Glutamatergic neuron (in vitro differentiated cells): ENCODE results near the gene USP5. TPM values are rescaled to one million over a fixed set of nuclear protein-coding genes. Genes with fewer than 3 reads are reported as not detected.
A peak's percentile ranks its signal among the peaks of the same experiment; 100 is the strongest.

Experiments used
- DNase-seq: peaks from one replicate; pipeline ENCODE4 v3.0.0; 2022
- H3K27ac Mint-ChIP-seq: one replicate; pipeline ENCODE4 v1.8.0; 2020; ENCODE audit warnings: mild to moderate bottlenecking, mixed read lengths, inconsistent platforms; ENCODE audit not compliant: unreplicated experiment
- H3K27me3 Mint-ChIP-seq: one replicate; pipeline ENCODE4 v1.8.0; 2020; ENCODE audit warnings: mild to moderate bottlenecking, moderate library complexity, mixed read lengths, inconsistent platforms; ENCODE audit not compliant: unreplicated experiment
- H3K36me3 Mint-ChIP-seq: one replicate; pipeline ENCODE4 v1.8.0; 2020; ENCODE audit warnings: mild to moderate bottlenecking, mixed read lengths, inconsistent platforms; ENCODE audit not compliant: unreplicated experiment
- H3K4me1 Mint-ChIP-seq: one replicate; pipeline ENCODE4 v1.8.0; 2020; ENCODE audit warnings: mild to moderate bottlenecking, low read depth, mixed read lengths, inconsistent platforms; ENCODE audit not compliant: unreplicated experiment
- H3K4me3 Mint-ChIP-seq: one replicate; pipeline ENCODE4 v1.8.0; 2020; ENCODE audit warnings: mild to moderate bottlenecking, mixed read lengths, inconsistent platforms; ENCODE audit not compliant: unreplicated experiment
- H3K9me3 Mint-ChIP-seq: one replicate; pipeline ENCODE4 v1.8.0; 2020; ENCODE audit warnings: mild to moderate bottlenecking, moderate library complexity, mixed read lengths, inconsistent platforms; ENCODE audit not compliant: unreplicated experiment
- total RNA-seq: library from RNA; stranded (reverse); fragmentation: NEBNext Ultra II Directional; extraction: Animal tissue kit (Norgen Biotek cat#: 25700); gene quantifications from one replicate; pipeline ENCODE4 v1.2.1, GENCODE V29; 2021; ENCODE audit not compliant: unreplicated experiment
- TF ChIP-seq, protein P1 (sequence below): fragments of 200-600 bp; sonication (generic); IDR thresholded peaks from one replicate; pipeline ENCODE4 v1.5.0; 2021; ENCODE audit not compliant: partially characterized antibody, unreplicated experiment

USP5 gene
- total RNA-seq, 1 donor from 2014 or later: 141 TPM

DNA sequence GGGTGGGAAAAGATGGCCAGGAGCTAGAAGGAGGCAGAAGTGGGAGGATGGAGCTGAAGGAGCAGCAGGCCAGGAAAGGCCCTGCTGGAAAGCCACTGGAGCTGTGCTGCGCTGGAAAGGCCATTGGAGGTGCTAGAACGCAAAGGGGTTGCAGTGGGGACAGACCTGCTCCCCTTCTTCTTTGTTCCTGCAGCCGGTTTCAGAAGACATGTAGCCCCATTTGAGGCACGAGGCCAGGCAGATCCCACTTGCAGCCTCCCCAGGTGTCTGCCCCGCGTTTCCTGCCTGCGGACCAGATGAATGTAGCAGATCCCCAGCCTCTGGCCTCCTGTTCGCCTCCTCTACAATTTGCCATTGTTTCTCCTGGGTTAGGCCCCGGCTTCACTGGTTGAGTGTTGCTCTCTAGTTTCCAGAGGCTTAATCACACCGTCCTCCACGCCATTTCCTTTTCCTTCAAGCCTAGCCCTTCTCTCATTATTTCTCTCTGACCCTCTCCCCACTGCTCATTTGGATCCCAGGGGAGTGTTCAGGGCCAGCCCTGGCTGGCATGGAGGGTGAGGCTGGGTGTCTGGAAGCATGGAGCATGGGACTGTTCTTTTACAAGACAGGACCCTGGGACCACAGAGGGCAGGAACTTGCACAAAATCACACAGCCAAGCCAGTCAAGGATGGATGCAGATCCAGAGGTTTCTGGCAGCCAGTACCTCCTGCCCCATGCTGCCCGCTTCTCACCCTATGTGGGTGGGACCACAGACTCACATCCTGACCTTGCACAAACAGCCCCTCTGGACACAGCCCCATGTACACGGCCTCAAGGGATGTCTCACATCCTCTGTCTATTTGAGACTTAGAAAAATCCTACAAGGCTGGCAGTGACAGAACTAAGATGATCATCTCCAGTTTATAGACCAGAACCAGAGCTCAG, 32.6 kb upstream of the USP5 start:
- peak overlapping the region; percentile 100 for H3K27ac Mint-ChIP-seq
- peak overlapping the region; percentile 99 for H3K4me3 Mint-ChIP-seq
- H3K27me3 Mint-ChIP-seq: peaks cover 22% of the 10 kb centered on the region
- TF ChIP-seq, protein P1, sequence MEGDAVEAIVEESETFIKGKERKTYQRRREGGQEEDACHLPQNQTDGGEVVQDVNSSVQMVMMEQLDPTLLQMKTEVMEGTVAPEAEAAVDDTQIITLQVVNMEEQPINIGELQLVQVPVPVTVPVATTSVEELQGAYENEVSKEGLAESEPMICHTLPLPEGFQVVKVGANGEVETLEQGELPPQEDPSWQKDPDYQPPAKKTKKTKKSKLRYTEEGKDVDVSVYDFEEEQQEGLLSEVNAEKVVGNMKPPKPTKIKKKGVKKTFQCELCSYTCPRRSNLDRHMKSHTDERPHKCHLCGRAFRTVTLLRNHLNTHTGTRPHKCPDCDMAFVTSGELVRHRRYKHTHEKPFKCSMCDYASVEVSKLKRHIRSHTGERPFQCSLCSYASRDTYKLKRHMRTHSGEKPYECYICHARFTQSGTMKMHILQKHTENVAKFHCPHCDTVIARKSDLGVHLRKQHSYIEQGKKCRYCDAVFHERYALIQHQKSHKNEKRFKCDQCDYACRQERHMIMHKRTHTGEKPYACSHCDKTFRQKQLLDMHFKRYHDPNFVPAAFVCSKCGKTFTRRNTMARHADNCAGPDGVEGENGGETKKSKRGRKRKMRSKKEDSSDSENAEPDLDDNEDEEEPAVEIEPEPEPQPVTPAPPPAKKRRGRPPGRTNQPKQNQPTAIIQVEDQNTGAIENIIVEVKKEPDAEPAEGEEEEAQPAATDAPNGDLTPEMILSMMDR: no peak
- H3K9me3 Mint-ChIP-seq: peaks cover 25% of the 10 kb centered on the region
- peaks cover 33% of the 10 kb centered on the region for H3K4me1 Mint-ChIP-seq
- no peak for DNase-seq
- no peaks in the 10 kb centered on the region for H3K36me3 Mint-ChIP-seq

DNA sequence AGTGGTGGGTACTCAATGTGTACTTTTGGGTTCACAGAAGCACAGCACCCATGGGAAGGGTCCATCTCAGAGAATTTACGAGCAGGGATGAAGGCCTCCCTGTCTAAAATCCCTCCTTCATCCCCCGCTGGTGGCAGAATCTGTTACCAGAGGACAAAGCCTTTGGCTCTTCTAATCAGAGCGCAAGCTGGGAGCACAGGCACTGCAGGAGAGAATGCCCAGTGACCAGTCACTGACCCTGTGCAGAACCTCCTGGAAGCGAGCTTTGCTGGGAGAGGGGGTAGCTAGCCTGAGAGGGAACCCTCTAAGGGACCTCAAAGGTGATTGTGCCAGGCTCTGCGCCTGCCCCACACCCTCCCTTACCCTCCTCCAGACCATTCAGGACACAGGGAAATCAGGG, 31.8 kb upstream of the USP5 start:
- Mint-ChIP-seq H3K4me1 (peaks cover 39% of the 10 kb centered on the region), H3K9me3 (peaks cover 31% of the 10 kb centered on the region), H3K4me3 (peak overlapping the region; percentile 99), H3K36me3 (peaks cover 7% of the 10 kb centered on the region), H3K27ac (peak overlapping the region; percentile 100), H3K27me3 (peaks cover 29% of the 10 kb centered on the region)
- TF ChIP-seq, protein P1: no peak
- DNase-seq: no peak

DNA sequence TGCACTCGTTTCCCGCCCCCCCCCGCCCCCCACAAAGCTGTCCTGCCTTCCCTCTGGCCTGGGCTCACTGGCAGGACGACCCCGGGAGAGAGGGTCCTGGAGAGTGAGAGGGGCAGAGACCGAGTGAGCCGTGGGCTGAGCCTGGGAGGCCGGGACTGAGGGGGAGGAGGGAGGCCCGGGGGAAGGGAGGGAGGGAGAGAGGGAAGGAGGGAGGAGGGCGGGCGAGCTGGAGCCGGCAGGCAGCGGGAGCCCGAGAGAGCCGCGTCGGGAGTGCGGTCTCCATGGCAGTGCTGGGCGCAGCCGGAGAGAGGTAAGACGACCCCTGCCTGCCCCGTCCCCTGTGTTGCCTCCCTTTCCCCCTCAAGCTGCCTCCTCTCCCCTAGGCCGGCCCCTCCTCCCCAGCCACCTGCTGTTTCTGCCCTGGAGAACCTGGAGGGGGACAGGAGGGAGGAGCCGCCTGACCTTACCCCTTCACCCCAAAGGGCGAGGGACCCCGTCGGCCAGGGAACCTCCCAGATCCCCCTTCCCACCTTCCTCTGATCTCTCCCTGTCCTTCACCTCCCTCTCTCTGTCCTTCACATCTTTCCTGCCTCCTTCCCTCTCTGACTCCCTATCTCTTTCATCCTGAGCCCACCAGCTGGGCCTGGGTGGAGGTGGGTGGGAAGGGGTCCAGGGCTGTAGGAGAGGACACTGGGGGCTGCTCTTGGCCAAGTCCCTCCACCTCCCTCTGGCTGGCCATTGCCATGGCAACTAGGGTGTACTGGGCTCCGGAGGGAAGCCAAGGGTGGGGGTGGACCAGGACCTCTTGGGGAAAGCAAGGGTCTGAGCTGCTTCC, 30.1 kb upstream of the USP5 start, which contains the start of gene GPR162:
Gene GPR162 (plus strand): TSS at position 231 of the 835 bp plus-strand sequence. CDS start 2,078 bp downstream, outside the sequence.
- TF ChIP-seq, protein P1: no peak
- H3K36me3 Mint-ChIP-seq: peaks cover 7% of the 10 kb centered on the region
- H3K4me3 Mint-ChIP-seq: peak within 1 kb of the TSS; percentile 99
- peaks cover 31% of the 10 kb centered on the region for H3K9me3 Mint-ChIP-seq
- peak within 1 kb of the TSS; percentile 100 for H3K27ac Mint-ChIP-seq
- H3K4me1 Mint-ChIP-seq: peaks cover 48% of the 10 kb centered on the region
- DNase-seq: peak; percentile 87
- peaks cover 33% of the 10 kb centered on the region for H3K27me3 Mint-ChIP-seq

DNA sequence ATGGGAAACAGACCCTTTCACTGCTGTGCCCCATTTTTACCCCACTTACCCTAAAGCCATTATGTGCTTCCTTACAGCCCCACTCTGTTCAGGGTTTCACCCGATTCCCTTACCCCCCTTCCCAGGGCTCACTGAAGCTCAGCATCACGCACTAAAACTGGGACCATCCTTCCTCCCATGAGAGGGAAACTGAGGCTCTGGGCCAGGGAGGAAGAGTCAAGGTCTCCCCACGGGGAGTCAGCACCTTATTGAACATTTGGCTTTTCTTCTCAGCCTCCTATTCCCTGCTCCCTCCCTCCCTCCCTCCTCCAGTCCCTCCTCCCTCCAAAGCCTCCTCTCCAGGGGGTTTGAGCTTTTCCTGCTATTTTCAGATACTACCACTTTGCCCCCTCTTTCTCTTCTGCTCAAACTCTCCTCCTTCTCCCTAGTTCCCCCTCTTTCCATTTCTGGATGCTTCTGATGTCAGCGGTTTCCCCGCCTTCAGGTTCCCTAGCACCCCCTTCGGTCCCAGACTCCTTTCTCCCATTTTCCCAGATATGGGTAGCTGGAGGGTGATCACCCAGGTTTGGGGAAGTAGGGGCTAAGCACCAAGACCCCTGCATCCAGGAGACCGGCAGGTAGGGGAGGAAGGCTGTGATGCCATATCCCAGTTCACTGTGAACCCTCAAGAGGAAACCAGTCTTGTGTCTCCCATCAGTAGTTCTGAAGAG, 29.4 kb upstream of the USP5 start:
- H3K4me1 Mint-ChIP-seq: peaks cover 52% of the 10 kb centered on the region
- H3K27me3 Mint-ChIP-seq: peaks cover 37% of the 10 kb centered on the region
- TF ChIP-seq, protein P1: no peak
- peaks cover 34% of the 10 kb centered on the region for H3K9me3 Mint-ChIP-seq
- DNase-seq: no peak
- peaks cover 7% of the 10 kb centered on the region for H3K36me3 Mint-ChIP-seq
- H3K27ac Mint-ChIP-seq: peak overlapping the region; percentile 95
- H3K4me3 Mint-ChIP-seq: peak overlapping the region; percentile 99
